ENCODE data around the gene HEXB. TPM values are rescaled to one million over a fixed set of nuclear protein-coding genes. Genes with fewer than 3 reads are reported as not detected.

The HEXB gene
- total and polyA plus RNA-seq, 2 donors (not counting 1 experiment from before 2014, with no cell fraction given) = 203 to 245 TPM

- H3K9ac ChIP-seq (ENCODE audit: insufficient read depth, low read length) = no peak overlapping the region
- no peaks in the 10 kb centered on the region for H4K20me1 ChIP-seq (ENCODE audit: control insufficient read depth, extremely low read depth, insufficient read depth, low read length)
- TF ChIP-seq EZH2 (IDR thresholded peaks at IDR 0.05; ENCODE audit: low read length, missing control alignments) (no peak), CTCF (conservative IDR thresholded peaks at IDR 0.05 in 1 of 2, IDR thresholded peaks at IDR 0.05 in 1 of 2; ENCODE audit: low read depth in 1 of 2, low read length in 2 of 2) (no peak)
- peaks cover 7% of the 10 kb centered on the region for H3K4me1 ChIP-seq (ENCODE audit: control insufficient read depth, extremely low read depth, insufficient read depth, low read length)
- no peaks in the 10 kb centered on the region for H3K27me3 ChIP-seq (ENCODE audit: control insufficient read depth, insufficient read depth, low read length)
- peak overlapping the region in 1 of 4 experiments; percentile 11 for H3K4me3 ChIP-seq (replicated peaks in 1 of 4; ENCODE audit: control extremely low read depth in 1 of 4, insufficient read depth in 1 of 4, low read depth in 3 of 4, low read length in 4 of 4)
- H3K9me3 ChIP-seq (ENCODE audit: control insufficient read depth, insufficient read depth, low read depth, low read length) = no peaks in the 10 kb centered on the region
- DNase-seq (ENCODE audit: low read depth in 2 of 2) = peak in 1 of 2 donors; percentile 19
- H3K36me3 ChIP-seq (ENCODE audit: control insufficient read depth, insufficient read depth, low read length) = no peaks in the 10 kb centered on the region
- no peak overlapping the region for H2AFZ ChIP-seq (ENCODE audit: low read length)
- peaks cover 41% of the 10 kb centered on the region for H3K79me2 ChIP-seq (ENCODE audit: control insufficient read depth, insufficient read depth, low read length)
- no peak overlapping the region for H3K27ac ChIP-seq (ENCODE audit: insufficient read depth, low read length)
- peak overlapping the region; percentile 74 for H3K4me2 ChIP-seq (ENCODE audit: extremely low read depth, insufficient read depth, low read length)
Measured at GRCh38 chr5:74765201-74765600, 80.2 kb downstream of the HEXB start.

- peak overlapping the region; percentile 97 to 99 (median 99) for H3K4me3 ChIP-seq (replicated peaks in 1 of 4; ENCODE audit: control extremely low read depth in 1 of 4, insufficient read depth in 1 of 4, low read depth in 3 of 4, low read length in 4 of 4)
- TF ChIP-seq CTCF (conservative IDR thresholded peaks at IDR 0.05 in 1 of 2, IDR thresholded peaks at IDR 0.05 in 1 of 2; ENCODE audit: low read depth in 1 of 2, low read length in 2 of 2) (no peak), EZH2 (IDR thresholded peaks at IDR 0.05; ENCODE audit: low read length, missing control alignments) (no peak)
- no peak overlapping the region for H2AFZ ChIP-seq (ENCODE audit: low read length)
- H4K20me1 ChIP-seq (ENCODE audit: control insufficient read depth, extremely low read depth, insufficient read depth, low read length) = no peaks in the 10 kb centered on the region
- H3K79me2 ChIP-seq (ENCODE audit: control insufficient read depth, insufficient read depth, low read length) = peaks cover 41% of the 10 kb centered on the region
- no peak overlapping the region for H3K9ac ChIP-seq (ENCODE audit: insufficient read depth, low read length)
- no peaks in the 10 kb centered on the region for H3K27me3 ChIP-seq (ENCODE audit: control insufficient read depth, insufficient read depth, low read length)
- DNase-seq (ENCODE audit: low read depth in 2 of 2) = no peak
- peaks cover 7% of the 10 kb centered on the region for H3K4me1 ChIP-seq (ENCODE audit: control insufficient read depth, extremely low read depth, insufficient read depth, low read length)
- no peak overlapping the region for H3K27ac ChIP-seq (ENCODE audit: insufficient read depth, low read length)
- peak overlapping the region; percentile 74 for H3K4me2 ChIP-seq (ENCODE audit: extremely low read depth, insufficient read depth, low read length)
- no peaks in the 10 kb centered on the region for H3K36me3 ChIP-seq (ENCODE audit: control insufficient read depth, insufficient read depth, low read length)
- H3K9me3 ChIP-seq (ENCODE audit: control insufficient read depth, insufficient read depth, low read depth, low read length) = no peaks in the 10 kb centered on the region
Measured at GRCh38 chr5:74765929-74766328, 80.9 kb downstream of the HEXB start.

GRCh38 chr5:74766418-74766848, 81.4 kb downstream of the HEXB start:
- Histone ChIP-seq H2AFZ (ENCODE audit: low read length) (peak overlapping the region; percentile 100), H3K36me3 (ENCODE audit: control insufficient read depth, insufficient read depth, low read length) (no peaks in the 10 kb centered on the region), H4K20me1 (ENCODE audit: control insufficient read depth, extremely low read depth, insufficient read depth, low read length) (no peaks in the 10 kb centered on the region), H3K9me3 (ENCODE audit: control insufficient read depth, insufficient read depth, low read depth, low read length) (no peaks in the 10 kb centered on the region), H3K9ac (ENCODE audit: insufficient read depth, low read length) (peak overlapping the region; percentile 78), H3K4me3 (replicated peaks in 1 of 4; ENCODE audit: control extremely low read depth in 1 of 4, insufficient read depth in 1 of 4, low read depth in 3 of 4, low read length in 4 of 4) (peak overlapping the region; percentile 97 to 99 (median 99)), H3K4me1 (ENCODE audit: control insufficient read depth, extremely low read depth, insufficient read depth, low read length) (peaks cover 7% of the 10 kb centered on the region), H3K27me3 (ENCODE audit: control insufficient read depth, insufficient read depth, low read length) (no peaks in the 10 kb centered on the region), H3K4me2 (ENCODE audit: extremely low read depth, insufficient read depth, low read length) (peak overlapping the region; percentile 74), H3K27ac (ENCODE audit: insufficient read depth, low read length) (peak overlapping the region; percentile 79), H3K79me2 (ENCODE audit: control insufficient read depth, insufficient read depth, low read length) (peaks cover 41% of the 10 kb centered on the region)
- DNase-seq (ENCODE audit: low read depth in 2 of 2) = peak; percentile 73
- TF ChIP-seq EZH2 (IDR thresholded peaks at IDR 0.05; ENCODE audit: low read length, missing control alignments) = no peak
- TF ChIP-seq CTCF (conservative IDR thresholded peaks at IDR 0.05 in 1 of 2, IDR thresholded peaks at IDR 0.05 in 1 of 2; ENCODE audit: low read depth in 1 of 2, low read length in 2 of 2) = peak in 1 of 2 donors; percentile 53
